H9 (cell line): Measurements from ENCODE around the gene CPD. TPM values are rescaled to one million over a fixed set of nuclear protein-coding genes. Genes with fewer than 3 reads are reported as not detected.
"Not testable (repeated sequence)": the region's sequence is repeated elsewhere in the genome, so short reads cannot be mapped to it uniquely, and the experiment has no call there.

Experiments
- DNase-seq: peaks from one replicate; pipeline ENCODE4 v3.0.0-alpha.2; 2017
- H2AFZ ChIP-seq: one replicate; pipeline ENCODE4 v1.6.1; 2013; ENCODE audit warnings: mild to moderate bottlenecking, low read length, control low read depth, moderate library complexity
- H2AK5ac ChIP-seq: 2 replicates; pipeline ENCODE4 v1.6.1; 2013; ENCODE audit warnings: low read length, control low read depth, mixed read lengths; ENCODE audit not compliant: insufficient read length
- H2BK120ac ChIP-seq: one replicate; pipeline ENCODE4 v1.6.1; 2013; ENCODE audit warnings: low read depth, mild to moderate bottlenecking, low read length, control low read depth, inconsistent platforms; ENCODE audit not compliant: poor library complexity, severe bottlenecking
- H2BK12ac ChIP-seq: 2 replicates; pipeline ENCODE4 v1.6.1; 2013; ENCODE audit warnings: low read length, control low read depth, mixed read lengths, low read depth; ENCODE audit not compliant: insufficient read length
- H2BK15ac ChIP-seq: 2 replicates; pipeline ENCODE4 v1.6.1; 2013; ENCODE audit warnings: low read depth, low read length, control low read depth
- H2BK20ac ChIP-seq: one replicate; pipeline ENCODE4 v1.6.1; 2013; ENCODE audit warnings: low read depth, mild to moderate bottlenecking, low read length, control low read depth, inconsistent platforms; ENCODE audit not compliant: poor library complexity, severe bottlenecking
- H2BK5ac ChIP-seq: 2 replicates; pipeline ENCODE4 v1.6.1; 2013; ENCODE audit warnings: low read length, control low read depth, mixed read lengths; ENCODE audit not compliant: insufficient read length
- H3K14ac ChIP-seq: 2 replicates; pipeline ENCODE4 v1.6.1; 2013; ENCODE audit warnings: low read length, control low read depth; ENCODE audit not compliant: insufficient read depth
- H3K18ac ChIP-seq: 2 replicates; pipeline ENCODE4 v1.6.1; 2013; ENCODE audit warnings: low read depth, mild to moderate bottlenecking, mixed read lengths, low read length, control low read depth; ENCODE audit not compliant: insufficient read length
- H3K23ac ChIP-seq: 2 replicates; pipeline ENCODE4 v1.6.1; 2013; ENCODE audit warnings: low read length, control low read depth, mixed read lengths, low read depth; ENCODE audit not compliant: insufficient read length
- H3K23me2 ChIP-seq: 2 replicates; pipeline ENCODE4 v1.6.1; 2013; ENCODE audit warnings: low read depth, mild to moderate bottlenecking, mixed read lengths, low read length, control low read depth; ENCODE audit not compliant: insufficient read length, poor library complexity, severe bottlenecking
- H3K27ac ChIP-seq: 2 replicates; pipeline ENCODE4 v1.5.1; 2013; ENCODE audit warnings: low read length, control low read depth, mixed read lengths, low read depth; ENCODE audit not compliant: insufficient read length
- H3K27me3 ChIP-seq: 2 replicates; pipeline ENCODE4 v1.6.1; 2013; ENCODE audit warnings: low read length, control low read depth, inconsistent platforms; ENCODE audit not compliant: insufficient read depth
- H3K4ac ChIP-seq: 2 replicates; pipeline ENCODE4 v1.6.1; 2013; ENCODE audit warnings: low read depth, mild to moderate bottlenecking, control low read depth, inconsistent platforms, low read length, moderate library complexity
- H3K4me1 ChIP-seq: 2 replicates; pipeline ENCODE4 v1.6.1; 2013; ENCODE audit warnings: low read length, control low read depth, inconsistent platforms; ENCODE audit not compliant: insufficient read depth
- H3K4me2 ChIP-seq: 2 replicates; pipeline ENCODE4 v1.6.1; 2013; ENCODE audit warnings: low read length, control low read depth, mixed read lengths; ENCODE audit not compliant: insufficient read length, insufficient read depth
- H3K56ac ChIP-seq: 2 replicates; pipeline ENCODE4 v1.6.1; 2013; ENCODE audit warnings: low read depth, mild to moderate bottlenecking, mixed read lengths, low read length, control low read depth; ENCODE audit not compliant: insufficient read length
- H3K79me1 ChIP-seq: 2 replicates; pipeline ENCODE4 v1.6.1; 2013; ENCODE audit warnings: low read depth, mild to moderate bottlenecking, moderate library complexity, low read length, control low read depth, inconsistent platforms; ENCODE audit not compliant: insufficient read depth, poor library complexity, severe bottlenecking
- H3K79me2 ChIP-seq: 2 replicates; pipeline ENCODE4 v1.6.1; 2013; ENCODE audit warnings: low read length, control low read depth, inconsistent platforms; ENCODE audit not compliant: insufficient read depth
- H3K9ac ChIP-seq: 2 replicates; pipeline ENCODE4 v1.6.1; 2013; ENCODE audit warnings: low read length, control low read depth, mixed read lengths; ENCODE audit not compliant: insufficient read length; ENCODE audit errors: extremely low read depth
- H3K9me3 ChIP-seq: one replicate; pipeline ENCODE4 v1.6.1; 2013; ENCODE audit warnings: low read depth, low read length, inconsistent platforms; ENCODE audit not compliant: control insufficient read depth
- H3T11ph ChIP-seq: one replicate; pipeline ENCODE4 v1.6.1; 2013; ENCODE audit warnings: mild to moderate bottlenecking, low read length, control low read depth, inconsistent platforms
- H4K20me1 ChIP-seq: one replicate; pipeline ENCODE4 v1.6.1; 2013; ENCODE audit not compliant: control insufficient read depth, insufficient read length, insufficient read depth
- H4K5ac ChIP-seq: 2 replicates; pipeline ENCODE4 v1.6.1; 2013; ENCODE audit warnings: low read depth, mild to moderate bottlenecking, mixed read lengths, low read length, control low read depth; ENCODE audit not compliant: insufficient read length
- H4K8ac ChIP-seq: replicated peaks from 2 replicates; pipeline ENCODE4 v1.6.1; 2013; ENCODE audit warnings: low read length, control low read depth, mixed read lengths, low read depth; ENCODE audit not compliant: insufficient read length
- H4K91ac ChIP-seq: 2 replicates; pipeline ENCODE4 v1.6.1; 2013; ENCODE audit warnings: low read depth, mild to moderate bottlenecking, moderate library complexity, mixed read lengths, low read length, control low read depth; ENCODE audit not compliant: insufficient read length
- H3K27ac Mint-ChIP-seq, 3 experiments: 2 replicates in 2 of 3; 3 replicates in 1 of 3; pipeline ENCODE4 v1.8.0; 2020 to 2021; ENCODE audit warnings: mixed read lengths in 3 of 3, mild to moderate bottlenecking in 1 of 3, moderate library complexity in 1 of 3
- H3K27me3 Mint-ChIP-seq: 2 replicates; pipeline ENCODE4 v1.8.0; 2021; ENCODE audit warnings: low read depth, mild to moderate bottlenecking, moderate library complexity, mixed read lengths
- H3K36me3 Mint-ChIP-seq, 3 experiments: 2 replicates in 2 of 3; 3 replicates in 1 of 3; pipeline ENCODE4 v1.8.0; 2020 to 2021; ENCODE audit warnings: low read depth in 3 of 3, mixed read lengths in 3 of 3; ENCODE audit not compliant: insufficient read depth in 1 of 3
- H3K4me1 Mint-ChIP-seq, 2 experiments: 2 replicates each; pipeline ENCODE4 v1.8.0; 2020; ENCODE audit warnings: mixed read lengths in 2 of 2
- H3K4me3 Mint-ChIP-seq, 2 experiments: 2 replicates in 1 of 2; 3 replicates in 1 of 2; pipeline ENCODE4 v1.8.0; 2020 to 2021; ENCODE audit warnings: mild to moderate bottlenecking in 2 of 2, mixed read lengths in 2 of 2, moderate library complexity in 1 of 2
- H3K9me3 Mint-ChIP-seq, 2 experiments: 2 replicates in 1 of 2; 3 replicates in 1 of 2; pipeline ENCODE4 v1.8.0; 2020; ENCODE audit warnings: mild to moderate bottlenecking in 2 of 2, mixed read lengths in 2 of 2, moderate library complexity in 1 of 2
- CTCF ChIP-seq: fragments of 200-600 bp; sonication (generic); conservative IDR thresholded peaks from 3 replicates; pipeline ENCODE4 v1.8.0; 2021; ENCODE audit warnings: antibody characterized with exemption, mild to moderate bottlenecking
- WGBS: extraction: QIAGEN DNeasy Blood & Tissue Kit; methylation state at CpG from one replicate; pipeline ENCODE4 v1.1.7; 2013; ENCODE audit warnings: missing lambda C conversion rate, low lambda C conversion rate, mixed read lengths; ENCODE audit not compliant: insufficient read length; ENCODE audit errors: extremely low coverage; 5-methylcytosine and 5-hydroxymethylcytosine counted together
- total RNA-seq: library from RNA; stranded (reverse); gene quantifications from 2 replicates; pipeline ENCODE4 v1.2.1, GENCODE V29; 2021

Gene CPD
- total RNA-seq, 1 experiment from 2014 or later: 47.0 TPM

GRCh38 chr17:30458371-30458770, 79.6 kb downstream of the CPD start:
- Histone ChIP-seq H2BK15ac (no peak overlapping the region), H3K4me1 (no peaks in the 10 kb centered on the region), H3K23me2 (no peaks in the 10 kb centered on the region), H3K27me3 (no peaks in the 10 kb centered on the region), H4K8ac (no peak overlapping the region), H3K14ac (no peak overlapping the region), H4K91ac (no peak overlapping the region), H3K79me2 (no peaks in the 10 kb centered on the region), H3K4ac (no peak overlapping the region), H4K5ac (no peak overlapping the region), H3K27ac (no peak overlapping the region), H3K18ac (no peak overlapping the region), H3K9ac (no peak overlapping the region), H3T11ph (no peak overlapping the region), H3K79me1 (no peaks in the 10 kb centered on the region), H3K56ac (no peak overlapping the region), H2AK5ac (no peak overlapping the region), H2BK12ac (no peak overlapping the region), H2AFZ (no peak overlapping the region), H3K23ac (no peak overlapping the region), H2BK5ac (no peak overlapping the region), H2BK20ac (no peak overlapping the region), H3K9me3 (no peaks in the 10 kb centered on the region), H3K4me2 (no peak overlapping the region), H4K20me1 (no peaks in the 10 kb centered on the region), H2BK120ac (no peak overlapping the region)
- Mint-ChIP-seq H3K9me3 (peaks cover 3 to 5% of the 10 kb centered on the region in 2 experiments; a peak in 2 of 5 replicates), H3K4me1 (no peaks in the 10 kb centered on the region), H3K27me3 (no peaks in the 10 kb centered on the region), H3K27ac (no peak overlapping the region), H3K36me3 (peaks cover 33 to 57% (median 56%) of the 10 kb centered on the region in 3 experiments), H3K4me3 (no peak overlapping the region)
- no peak for DNase-seq
- WGBS: no CpG with 5 or more reads among the region's 6 CpGs
- TF ChIP-seq CTCF: no peak

- H2BK120ac ChIP-seq, H4K5ac ChIP-seq, H4K91ac ChIP-seq, H3K18ac ChIP-seq, H2BK12ac ChIP-seq, H2BK5ac ChIP-seq, H3K79me2 ChIP-seq, H3K4me3 Mint-ChIP-seq, H3K14ac ChIP-seq, H3T11ph ChIP-seq, H3K27ac ChIP-seq, H3K27ac Mint-ChIP-seq, H4K8ac ChIP-seq, H3K9me3 Mint-ChIP-seq, H2AFZ ChIP-seq, H3K4me1 Mint-ChIP-seq, H3K27me3 Mint-ChIP-seq, H3K23ac ChIP-seq, H2BK15ac ChIP-seq, H4K20me1 ChIP-seq, H3K4me2 ChIP-seq, H3K23me2 ChIP-seq, H3K9me3 ChIP-seq, H3K27me3 ChIP-seq, H2AK5ac ChIP-seq, H3K56ac ChIP-seq, H3K4me1 ChIP-seq, DNase-seq, H2BK20ac ChIP-seq, H3K9ac ChIP-seq, H3K79me1 ChIP-seq, H3K4ac ChIP-seq: not testable (repeated sequence)
- H3K36me3 Mint-ChIP-seq: peaks cover 29 to 52% (median 51%) of the 10 kb centered on the region in 3 experiments
- no CpG with 5 or more reads among the region's 5 CpGs for WGBS
These were observed 80.2 kb downstream of the CPD start for GRCh38 chr17:30458797-30459413.
